Lung (tissue), 12 donors: ENCODE data around the gene RELN. TPM values are rescaled to one million over a fixed set of nuclear protein-coding genes. Genes with fewer than 3 reads are reported as not detected.
A peak's percentile ranks its signal among the peaks of the same experiment; 100 is the strongest.

Source experiments
- ATAC-seq: fragments of 200-7000 bp; cut with Tn5 transposase; one replicate; pipeline ENCODE4 v1.9.1; 2020; ENCODE audit warnings: moderate number of reproducible peaks; ENCODE audit not compliant: insufficient read depth, low FRiP score
- DNase-seq, 3 donors: peaks; one replicate each; pipeline ENCODE4 v3.0.0-alpha.2; 2013 to 2017
- H3K27ac ChIP-seq, 2 donors: one replicate each; pipeline ENCODE4 v1.5.1; 2013; ENCODE audit warnings: mild to moderate bottlenecking in 2 of 2, moderate library complexity in 2 of 2, control low read depth in 1 of 2, inconsistent platforms in 1 of 2, low read depth in 1 of 2, low read length in 1 of 2
- H3K27me3 ChIP-seq, 3 donors: one replicate each; pipeline ENCODE4 v1.5.1; 2013; ENCODE audit warnings: low read length in 2 of 3; ENCODE audit not compliant: control insufficient read depth in 3 of 3, insufficient read depth in 3 of 3
- H3K36me3 ChIP-seq, 4 donors: one replicate each; pipeline ENCODE4 v1.5.1; 2013; ENCODE audit warnings: low read length in 4 of 4, mild to moderate bottlenecking in 1 of 4, moderate library complexity in 1 of 4; ENCODE audit not compliant: control insufficient read depth in 4 of 4, insufficient read depth in 4 of 4
- H3K4me1 ChIP-seq, 5 donors: one replicate each; pipeline ENCODE4 v1.5.1; 2013; ENCODE audit warnings: low read length in 5 of 5, mild to moderate bottlenecking in 2 of 5, moderate library complexity in 1 of 5; ENCODE audit not compliant: control insufficient read depth in 5 of 5, insufficient read depth in 5 of 5
- H3K4me3 ChIP-seq: one replicate; pipeline ENCODE4 v1.5.1; 2013; ENCODE audit warnings: mild to moderate bottlenecking, control low read depth, moderate library complexity
- H3K9ac ChIP-seq, 2 donors: one replicate each; pipeline ENCODE4 v1.5.1; 2013; ENCODE audit warnings: low read length in 2 of 2, control low read depth in 1 of 2; ENCODE audit not compliant: insufficient read depth in 1 of 2
- H3K9me3 ChIP-seq, 4 donors: one replicate each; pipeline ENCODE4 v1.5.1; 2013; ENCODE audit warnings: low read length in 3 of 4, mild to moderate bottlenecking in 1 of 4, moderate library complexity in 1 of 4; ENCODE audit not compliant: control insufficient read depth in 4 of 4, insufficient read depth in 3 of 4
- WGBS, 2 donors: extraction: QIAGEN DNeasy Blood & Tissue Kit; methylation state at CpG; one replicate each; pipeline ENCODE4 v1.1.7; 2013; 5-methylcytosine and 5-hydroxymethylcytosine counted together
- polyA plus RNA-seq, 2 donors: library from polyadenylated mRNA; stranded (reverse); fragments of 200-250 nt; gene quantifications; one replicate each; pipeline ENCODE4 v1.2.1, GENCODE V29; 2013
- total RNA-seq, 2 donors: library from RNA; depleted of rRNA in 1 of 2; stranded (reverse); fragments of >200 nt in 1 of 2; gene quantifications; one replicate each; pipeline ENCODE4 v1.2.1, GENCODE V29; 2014 to 2021
- TF ChIP-seq, protein P1 (sequence below): IDR thresholded peaks from 2 replicates; pipeline ENCODE4 v1.5.1; 2012; ENCODE audit warnings: mild to moderate bottlenecking; ENCODE audit errors: control extremely low read depth, extremely low read depth
- donor health status: control.
- donor health status: control.
- donor health status: Bipolar disorder and iron deficiency.
- donor health status: healthy.
- donor health status: DM: yes; HTN: yes; CAD: no.

Gene RELN
- total and polyA plus RNA-seq, 4 donors: 0.24 to 7.7 (median 2.0) TPM

DNA sequence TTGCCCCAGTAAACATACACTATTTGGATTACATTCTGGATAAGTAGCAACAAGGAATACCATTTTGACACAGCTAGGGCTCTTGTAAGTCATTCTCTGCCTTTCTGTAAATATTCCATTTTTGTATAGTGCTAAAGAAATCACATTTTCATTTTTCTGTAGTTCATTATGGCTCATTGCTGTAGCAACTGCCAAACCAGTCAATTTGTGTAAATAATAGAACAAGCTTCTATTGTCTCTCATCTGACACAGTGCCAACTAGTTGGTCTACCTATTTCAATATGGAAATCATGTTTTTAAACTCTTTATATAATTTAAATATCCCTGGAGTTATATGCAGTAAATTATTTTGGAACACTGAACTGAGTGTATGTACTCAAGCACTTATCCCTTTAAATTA is 193.7 kb downstream of the RELN start:
- Histone ChIP-seq H3K4me3 (no peak overlapping the region), H3K36me3 (no peaks in the 10 kb centered on the region), H3K9ac (no peak overlapping the region), H3K4me1 (no peaks in the 10 kb centered on the region), H3K27me3 (no peaks in the 10 kb centered on the region), H3K27ac (no peak overlapping the region), H3K9me3 (peaks cover 0 to 2% (median 0%) of the 10 kb centered on the region in 4 donors)
- ATAC-seq (no peak), DNase-seq (peak in 1 of 3 donors; percentile 3)
- TF ChIP-seq, protein P1, sequence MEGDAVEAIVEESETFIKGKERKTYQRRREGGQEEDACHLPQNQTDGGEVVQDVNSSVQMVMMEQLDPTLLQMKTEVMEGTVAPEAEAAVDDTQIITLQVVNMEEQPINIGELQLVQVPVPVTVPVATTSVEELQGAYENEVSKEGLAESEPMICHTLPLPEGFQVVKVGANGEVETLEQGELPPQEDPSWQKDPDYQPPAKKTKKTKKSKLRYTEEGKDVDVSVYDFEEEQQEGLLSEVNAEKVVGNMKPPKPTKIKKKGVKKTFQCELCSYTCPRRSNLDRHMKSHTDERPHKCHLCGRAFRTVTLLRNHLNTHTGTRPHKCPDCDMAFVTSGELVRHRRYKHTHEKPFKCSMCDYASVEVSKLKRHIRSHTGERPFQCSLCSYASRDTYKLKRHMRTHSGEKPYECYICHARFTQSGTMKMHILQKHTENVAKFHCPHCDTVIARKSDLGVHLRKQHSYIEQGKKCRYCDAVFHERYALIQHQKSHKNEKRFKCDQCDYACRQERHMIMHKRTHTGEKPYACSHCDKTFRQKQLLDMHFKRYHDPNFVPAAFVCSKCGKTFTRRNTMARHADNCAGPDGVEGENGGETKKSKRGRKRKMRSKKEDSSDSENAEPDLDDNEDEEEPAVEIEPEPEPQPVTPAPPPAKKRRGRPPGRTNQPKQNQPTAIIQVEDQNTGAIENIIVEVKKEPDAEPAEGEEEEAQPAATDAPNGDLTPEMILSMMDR: no peak

GRCh38 chr7:103795107-103795506 is 194.4 kb downstream of the RELN start:
- peaks cover 0 to 2% (median 0%) of the 10 kb centered on the region in 4 donors for H3K9me3 ChIP-seq
- WGBS, 2 donors: 56 to 77% methylated on average over 1 of the region's 1 CpG
- H3K27me3 ChIP-seq: no peaks in the 10 kb centered on the region
- TF ChIP-seq, protein P1: no peak
- H3K4me3 ChIP-seq: no peak overlapping the region
- DNase-seq (no peak), ATAC-seq (no peak)
- no peak overlapping the region for H3K27ac ChIP-seq
- H3K4me1 ChIP-seq: no peaks in the 10 kb centered on the region
- H3K9ac ChIP-seq: no peak overlapping the region
- H3K36me3 ChIP-seq: no peaks in the 10 kb centered on the region

DNA sequence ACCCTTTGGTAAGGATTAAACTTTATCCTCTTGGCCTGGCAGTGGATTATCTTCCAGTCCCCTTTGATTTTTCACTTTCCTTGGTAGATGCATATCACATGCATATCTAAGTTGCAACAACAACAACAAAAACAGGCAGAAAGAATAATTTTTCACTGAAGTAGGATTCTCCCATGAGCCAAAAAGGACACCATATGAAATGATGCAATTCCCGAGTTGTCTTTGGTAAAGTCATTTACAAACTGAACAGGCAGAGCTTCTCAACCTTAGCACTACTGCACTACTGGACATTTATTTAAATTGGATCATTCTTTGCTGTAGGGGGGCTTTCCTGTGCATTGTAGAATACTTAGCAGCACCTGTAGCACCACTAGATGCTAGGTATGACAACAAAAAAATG is 195.0 kb downstream of the RELN start:
- H3K4me1 ChIP-seq: no peaks in the 10 kb centered on the region
- H3K27me3 ChIP-seq: no peaks in the 10 kb centered on the region
- no peak overlapping the region for H3K9ac ChIP-seq
- H3K36me3 ChIP-seq: no peaks in the 10 kb centered on the region
- ATAC-seq (no peak), DNase-seq (no peak)
- H3K27ac ChIP-seq: no peak overlapping the region
- no peak overlapping the region for H3K4me3 ChIP-seq
- peaks cover 0 to 2% (median 0%) of the 10 kb centered on the region in 4 donors for H3K9me3 ChIP-seq
- TF ChIP-seq, protein P1: no peak
- 79 to 85% methylated on average over 1 of the region's 1 CpG for WGBS, 2 donors

DNA sequence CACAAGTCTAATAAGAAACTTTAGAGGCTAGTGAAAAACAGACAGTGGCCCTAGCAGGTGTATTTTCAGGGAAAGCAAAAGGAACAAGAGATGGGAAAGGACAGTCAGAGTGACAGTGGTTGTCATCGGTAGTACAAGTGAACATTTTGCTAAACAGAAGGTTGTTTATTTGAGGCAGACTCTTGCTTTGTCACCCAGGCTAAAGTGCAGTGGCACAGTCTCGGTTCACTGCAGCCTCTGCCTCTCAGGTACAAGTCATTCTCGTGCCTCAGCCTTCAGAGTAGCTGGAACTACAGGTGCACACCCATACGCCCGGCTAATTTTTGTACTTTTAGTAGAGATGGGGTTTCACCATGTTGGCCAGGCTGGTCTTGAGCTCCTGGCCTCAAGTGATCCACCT is 195.8 kb downstream of the RELN start:
- WGBS, 2 donors: 82 to 86% methylated on average over 5 of the region's 5 CpGs
- Histone ChIP-seq H3K36me3 (no peaks in the 10 kb centered on the region), H3K4me1 (no peaks in the 10 kb centered on the region), H3K9ac (no peak overlapping the region), H3K27me3 (no peaks in the 10 kb centered on the region), H3K9me3 (peaks cover 0 to 2% (median 0%) of the 10 kb centered on the region in 4 donors), H3K4me3 (no peak overlapping the region), H3K27ac (no peak overlapping the region)
- TF ChIP-seq, protein P1: no peak
- ATAC-seq (no peak), DNase-seq (no peak)
